ENCODE measurements around the gene CFAP57. TPM values are rescaled to one million over a fixed set of nuclear protein-coding genes. Genes with fewer than 3 reads are reported as not detected.

CFAP57 gene
- total RNA-seq, 1 experiment from 2014 or later = 1.1 TPM

DNA sequence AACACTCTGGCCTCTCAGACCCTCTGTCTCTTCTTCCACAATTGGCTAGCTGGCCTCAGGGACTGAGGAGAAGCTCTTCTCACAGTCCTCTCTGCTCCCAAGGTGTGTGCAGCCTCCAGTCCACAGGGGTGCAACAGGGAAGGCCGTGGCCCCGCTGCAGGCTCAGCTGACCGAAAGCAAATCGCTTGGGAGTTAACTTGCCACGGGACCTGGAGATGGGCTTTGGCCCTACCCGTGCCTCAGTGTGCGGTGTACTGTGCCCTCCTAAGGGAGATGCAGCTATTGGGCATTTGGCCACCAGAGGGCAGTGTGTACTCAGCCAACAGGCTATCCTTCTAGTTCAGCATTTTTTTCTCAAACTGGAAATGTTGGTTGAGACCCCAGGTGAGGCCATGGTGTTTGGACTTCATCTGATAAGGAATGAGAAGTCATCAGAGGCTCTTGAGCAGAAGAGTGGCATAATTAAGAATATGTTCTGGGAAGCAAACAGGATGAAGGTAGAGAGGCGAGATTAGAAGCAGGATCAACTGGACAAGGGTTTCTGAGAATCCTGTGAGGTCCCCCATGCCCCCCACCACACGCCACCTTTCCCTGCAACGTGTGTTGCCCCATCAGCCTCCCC is 55.1 kb downstream of the CFAP57 start:
- DNase-seq (ENCODE audit: low spot score) = peak; percentile 68

DNA sequence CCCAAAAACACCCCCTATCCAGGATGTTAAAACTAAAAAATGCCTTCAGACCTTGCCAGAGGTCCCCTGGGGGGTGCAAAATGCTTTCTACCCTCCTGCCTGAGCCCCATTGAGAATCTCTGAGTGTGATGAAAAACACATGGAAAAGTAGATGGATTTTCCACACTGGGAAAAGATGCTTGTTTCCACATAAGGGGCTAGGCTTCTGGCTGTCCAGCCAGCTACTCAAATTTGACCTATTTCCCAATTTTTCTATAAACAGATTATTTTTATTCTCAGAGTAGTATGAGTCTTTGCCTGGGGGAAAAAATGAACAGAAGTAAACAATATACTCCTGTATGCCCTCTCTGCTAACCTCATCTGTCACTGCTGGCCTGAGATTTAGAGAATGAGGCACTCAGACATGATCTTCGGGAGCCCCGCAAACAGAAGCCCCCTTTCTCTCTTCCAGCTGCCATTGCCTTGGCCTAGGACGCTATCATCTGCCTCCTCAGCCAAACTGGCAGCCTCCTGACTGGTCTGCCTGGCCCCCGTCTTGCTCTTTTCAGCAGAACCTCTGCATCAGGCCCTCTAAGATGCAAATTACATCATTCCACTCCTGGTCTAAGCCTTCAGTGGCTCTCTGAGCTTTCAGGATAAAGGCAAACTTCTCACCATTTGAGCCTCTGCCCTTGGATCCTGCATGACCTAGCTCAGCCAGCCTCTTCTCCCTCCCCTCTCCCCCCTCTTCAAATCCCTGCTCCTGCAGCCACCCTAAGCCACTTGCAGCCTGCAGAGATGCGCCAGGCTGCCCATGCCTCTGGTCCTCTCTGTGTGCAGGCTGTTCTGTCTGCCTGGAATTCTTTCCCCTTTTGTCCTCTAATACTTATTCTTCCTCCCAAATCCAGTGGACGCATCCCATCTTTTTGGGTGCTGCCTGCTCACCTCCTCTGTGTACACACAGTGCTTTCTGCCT is 58.0 kb downstream of the CFAP57 start:
- DNase-seq (ENCODE audit: low spot score) = no peak

DNA sequence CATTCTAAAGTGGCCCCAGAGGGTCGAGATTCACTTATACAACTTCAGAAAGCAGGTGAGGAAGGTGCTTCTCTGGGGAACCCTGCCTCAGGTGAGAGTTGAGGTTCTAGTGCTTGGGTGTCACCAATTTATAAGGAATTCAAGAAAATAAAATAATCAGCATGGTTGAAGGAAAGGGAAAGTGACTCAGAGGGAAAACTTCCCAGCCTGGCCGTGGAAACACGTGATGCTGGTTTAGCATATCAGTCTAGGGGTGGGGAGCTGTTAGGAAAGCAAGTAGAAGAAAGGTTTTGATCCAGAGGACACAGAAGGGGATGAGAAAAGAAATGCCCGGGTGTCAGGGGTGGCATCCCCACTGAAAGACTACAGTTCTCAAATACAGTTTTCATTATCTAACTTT is 59.9 kb downstream of the CFAP57 start:
- peak; percentile 53 for DNase-seq (ENCODE audit: low spot score)

DNA sequence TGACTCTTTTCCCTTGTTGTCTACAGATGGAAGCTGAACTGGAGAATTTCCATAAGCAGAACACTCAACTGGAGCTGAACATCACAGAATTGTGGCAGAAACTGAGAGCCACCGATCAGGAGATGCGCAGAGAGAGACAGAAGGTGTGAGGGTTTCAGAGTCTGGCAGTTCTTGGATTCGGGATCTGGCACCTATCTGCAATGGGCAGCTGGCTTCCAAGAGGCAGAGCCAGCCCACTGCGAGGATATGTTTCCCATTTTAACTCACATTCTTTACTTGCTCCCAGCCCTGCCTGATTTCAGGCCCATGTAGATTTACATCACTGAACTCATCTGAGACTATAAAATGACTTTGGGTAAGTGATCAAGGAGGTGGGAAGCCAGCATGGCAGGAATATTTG is 60.4 kb downstream of the CFAP57 start:
- no peak for DNase-seq (ENCODE audit: low spot score)

DNA sequence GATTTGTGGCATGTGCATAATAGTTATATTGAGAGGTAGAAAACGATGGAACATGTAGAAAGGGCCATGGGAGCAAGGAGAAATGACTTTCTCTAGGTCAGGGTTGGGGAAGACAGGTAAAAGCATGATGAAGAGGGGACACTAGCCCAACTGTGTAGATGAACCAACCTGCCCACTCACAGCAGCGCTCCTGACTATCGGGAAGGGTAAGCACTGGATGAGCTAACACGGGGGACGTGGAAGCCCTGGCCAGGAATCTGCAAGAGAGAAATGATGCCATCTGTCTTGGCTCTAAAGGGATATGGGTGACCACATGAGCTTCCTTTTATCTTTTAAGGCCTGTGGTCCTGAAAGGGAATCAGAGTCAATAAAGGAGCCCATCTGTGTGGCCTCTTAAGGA is 61.5 kb downstream of the CFAP57 start:
- DNase-seq (ENCODE audit: low spot score) = no peak

DNA sequence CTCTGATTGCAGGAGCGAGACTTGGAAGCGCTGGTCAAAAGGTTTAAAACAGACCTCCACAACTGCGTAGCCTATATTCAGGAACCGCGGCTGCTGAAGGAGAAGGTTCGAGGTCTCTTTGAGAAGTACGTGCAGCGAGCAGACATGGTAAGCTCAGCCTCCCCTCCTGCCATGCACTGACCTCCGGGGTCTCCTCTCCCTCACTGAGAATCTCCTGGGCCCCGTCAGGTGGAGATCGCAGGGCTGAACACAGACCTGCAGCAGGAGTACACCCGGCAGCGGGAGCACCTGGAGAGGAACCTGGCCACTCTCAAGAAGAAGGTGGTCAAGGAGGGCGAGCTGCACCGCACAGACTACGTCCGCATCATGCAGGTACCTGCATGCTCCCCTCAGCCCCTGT is 62.1 kb downstream of the CFAP57 start:
- DNase-seq (ENCODE audit: low spot score) = no peak

DNA sequence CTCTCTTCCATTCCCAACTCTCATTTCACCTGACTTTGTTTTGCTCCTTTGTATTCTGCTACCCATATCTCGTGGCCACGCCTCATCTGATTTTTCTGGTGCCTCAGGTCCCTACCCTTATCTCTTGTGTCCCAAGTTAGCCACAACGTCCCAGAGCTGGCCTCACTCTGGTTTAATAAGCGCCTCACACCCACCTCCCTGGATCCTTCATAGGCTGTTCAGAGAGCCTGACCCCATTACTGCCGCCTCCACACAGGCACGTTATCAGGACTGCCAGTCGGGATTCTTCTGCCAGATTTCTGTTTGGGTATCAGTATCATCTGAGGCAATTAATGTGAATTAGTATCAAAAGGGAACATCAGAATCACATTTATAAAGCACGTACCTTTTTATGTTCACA is 62.9 kb downstream of the CFAP57 start:
- no peak for DNase-seq (ENCODE audit: low spot score)

DNA sequence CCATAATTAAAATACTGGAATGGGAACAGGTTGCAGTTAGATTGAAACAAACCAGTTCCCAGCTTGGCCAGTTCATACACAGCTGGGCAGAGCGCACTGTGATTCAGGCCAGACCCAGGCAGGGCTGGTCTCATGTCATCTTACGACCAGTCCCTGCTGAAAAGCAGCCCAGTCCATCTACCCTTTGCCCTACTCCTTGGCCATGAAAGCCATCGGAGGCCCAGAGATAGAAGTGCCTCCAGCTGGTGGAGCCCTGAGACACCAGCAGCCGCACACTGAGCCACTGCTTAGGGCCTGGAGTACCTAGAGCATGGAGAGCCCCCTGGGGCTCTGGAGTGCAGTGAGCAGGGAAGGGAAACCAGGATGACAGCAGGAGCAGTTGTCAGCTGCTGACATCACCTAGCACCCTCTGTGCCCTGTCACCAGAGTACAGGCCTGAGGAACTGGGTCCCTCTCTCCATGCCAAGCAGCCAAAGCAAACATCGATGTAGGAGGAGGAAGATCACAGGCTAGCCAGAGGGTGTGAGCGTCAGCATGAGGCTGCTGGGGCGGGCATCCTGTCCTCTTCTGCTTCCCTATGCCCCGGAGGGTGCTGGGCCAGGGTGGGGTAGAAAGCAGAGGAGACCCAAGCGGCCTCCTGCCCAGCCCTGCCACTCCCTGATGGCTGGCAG is 63.5 kb downstream of the CFAP57 start:
- no peak for DNase-seq (ENCODE audit: low spot score)

DNA sequence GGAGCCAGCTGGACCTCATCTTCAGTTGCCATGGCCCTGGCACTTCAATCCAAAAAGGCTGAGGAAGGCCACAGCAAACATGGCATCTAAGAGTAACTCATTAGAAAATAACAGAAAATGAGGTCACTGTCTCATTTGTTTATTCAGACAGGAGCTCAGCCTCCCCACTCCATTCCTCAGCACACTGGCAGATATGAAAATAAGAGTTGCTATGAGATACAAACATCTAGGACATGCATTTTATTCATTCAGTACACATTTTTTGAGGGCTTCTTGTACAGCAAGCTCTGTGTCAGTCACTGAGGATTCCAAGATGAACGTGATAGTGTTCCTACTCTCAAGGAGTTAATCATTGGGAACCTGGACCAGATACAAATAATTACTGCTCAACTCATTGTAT is 65.0 kb downstream of the CFAP57 start:
- no peak for DNase-seq (ENCODE audit: low spot score)

DNA sequence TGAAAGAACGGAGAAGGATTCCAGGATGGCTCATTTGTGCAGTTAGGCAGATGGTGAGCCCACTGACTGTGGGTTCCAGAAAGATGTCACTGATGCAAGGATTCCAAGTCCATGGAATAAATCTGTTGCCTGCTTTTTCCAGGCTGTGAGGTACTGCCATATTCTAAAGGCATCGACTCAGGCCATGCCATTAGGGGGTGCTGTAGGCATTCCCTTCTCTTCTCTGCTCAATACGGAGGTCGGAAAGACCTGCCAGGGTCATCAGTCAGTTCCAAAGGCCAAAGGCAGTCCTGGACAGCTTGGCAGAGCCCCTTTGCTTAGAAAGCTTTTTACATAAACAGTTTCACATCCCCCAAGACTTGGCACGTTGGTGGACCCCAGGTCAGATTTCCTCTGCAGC is 66.0 kb downstream of the CFAP57 start:
- peak; percentile 50 for DNase-seq (ENCODE audit: low spot score)

DNA sequence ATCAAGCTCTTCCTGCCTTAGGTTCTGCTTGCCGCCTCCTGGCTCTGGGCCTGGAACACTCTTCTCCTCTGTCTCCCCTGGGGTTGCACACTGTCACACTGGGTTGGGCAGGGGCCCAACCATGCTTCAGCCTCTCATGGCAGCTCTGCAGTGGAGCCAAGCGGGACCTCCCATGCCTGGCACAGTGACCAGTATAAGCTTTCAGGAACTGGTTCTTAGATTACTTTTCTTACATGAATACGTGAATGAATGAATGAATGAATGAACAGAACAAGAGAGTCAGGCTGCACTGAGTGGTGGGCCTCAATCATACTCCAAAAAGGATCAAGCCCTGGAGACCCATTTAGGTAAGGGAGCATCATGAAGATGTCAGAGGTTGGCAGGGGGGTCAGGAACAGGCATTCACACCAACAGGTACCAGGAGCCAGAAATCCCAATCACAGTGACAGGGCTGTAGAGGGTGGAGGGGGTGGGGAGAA is 66.9 kb downstream of the CFAP57 start:
- no peak for DNase-seq (ENCODE audit: low spot score)

DNA sequence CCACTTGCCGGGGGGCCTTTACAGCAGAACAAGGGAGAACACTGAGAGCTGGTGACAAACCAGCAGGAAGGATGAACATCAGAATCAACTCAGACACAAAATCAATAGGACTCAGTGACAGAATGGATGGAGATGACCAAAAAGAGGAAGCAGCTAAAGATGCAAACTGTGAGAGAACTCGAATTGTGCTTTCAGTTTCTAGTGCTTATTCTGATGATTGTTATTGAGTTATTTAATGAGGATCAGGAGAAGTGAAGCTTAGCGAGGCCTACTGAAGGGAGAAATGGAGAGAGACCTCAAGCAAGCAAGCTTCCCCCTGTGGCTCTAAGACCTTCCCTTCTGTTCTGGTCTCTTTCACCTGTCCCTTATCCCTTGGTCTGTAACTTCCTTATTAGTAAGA is 67.4 kb downstream of the CFAP57 start:
- DNase-seq (ENCODE audit: low spot score) = no peak

DNA sequence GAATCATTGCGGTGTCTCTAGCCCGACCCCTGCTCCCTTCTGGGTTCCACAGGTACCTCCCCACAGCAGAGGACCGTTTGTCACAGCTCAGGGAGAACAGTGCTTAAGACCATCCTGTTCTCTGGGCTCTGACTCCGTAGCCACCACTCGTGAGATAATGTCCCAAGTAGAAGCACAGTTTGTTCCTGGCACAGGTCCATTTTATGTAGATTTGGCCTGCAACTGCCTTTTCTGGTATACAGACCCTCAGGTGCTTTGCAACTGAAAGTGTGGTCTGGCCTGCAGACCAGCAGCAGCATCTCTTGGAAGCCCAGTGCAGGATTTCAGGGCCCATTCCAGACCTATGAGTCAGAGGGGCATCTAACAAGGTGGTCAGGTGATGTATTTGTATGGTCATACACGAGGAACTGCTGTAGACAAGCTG is 69.3 kb downstream of the CFAP57 start:
- peak; percentile 48 for DNase-seq (ENCODE audit: low spot score)

DNA sequence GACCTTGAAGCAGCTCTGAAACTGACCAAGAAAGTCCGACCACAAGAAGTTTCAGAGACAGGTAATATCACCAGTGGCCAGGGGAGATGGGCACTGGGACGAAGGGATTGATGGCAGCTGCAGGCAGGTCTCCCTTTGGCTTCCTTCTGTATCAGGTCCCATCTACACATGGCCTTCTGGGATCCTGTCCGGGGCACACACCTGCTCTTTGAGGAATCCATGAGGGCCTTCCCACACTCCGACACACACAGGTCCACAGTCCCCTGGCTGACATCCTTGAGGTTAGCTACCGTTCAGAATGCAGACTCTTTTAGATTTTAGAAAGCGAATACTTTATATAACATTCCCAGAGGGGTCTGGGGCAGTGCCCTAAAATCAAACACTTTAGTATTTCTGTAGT is 71.2 kb downstream of the CFAP57 start:
- no peak for DNase-seq (ENCODE audit: low spot score)

DNA sequence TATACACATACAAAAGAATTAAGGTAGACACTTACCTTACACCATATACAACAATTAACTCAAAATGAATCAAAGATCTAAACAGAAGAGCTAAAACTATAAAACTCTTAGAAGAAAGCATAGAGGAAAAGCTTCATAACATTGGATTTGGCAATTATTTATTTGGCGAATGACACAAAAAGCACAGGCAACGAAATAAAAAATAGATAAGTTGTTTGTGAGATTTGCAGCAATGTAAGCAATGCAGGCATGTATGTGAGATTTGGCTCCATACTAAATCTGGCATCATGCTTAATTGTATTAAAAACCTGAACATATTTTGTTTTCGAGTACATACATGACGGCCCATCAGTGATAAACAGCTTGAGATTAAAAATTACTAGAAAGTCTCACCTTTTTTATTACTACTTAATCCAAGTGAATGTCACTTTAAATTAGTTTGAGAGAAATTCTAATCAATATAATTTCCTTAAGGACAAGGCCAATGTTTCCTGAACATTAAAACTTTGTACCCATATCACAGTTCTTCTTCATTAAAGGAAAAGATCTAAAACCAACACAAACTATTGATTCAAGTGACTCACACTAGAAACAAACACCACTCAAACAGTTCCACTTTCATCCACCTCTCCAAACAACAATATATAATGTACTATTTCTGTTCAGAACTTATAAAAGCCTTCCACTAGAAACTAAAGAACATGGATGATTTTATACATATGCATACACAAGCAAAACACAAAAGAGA is 74.5 kb downstream of the CFAP57 start:
- no peak for DNase-seq (ENCODE audit: low spot score)

DNA sequence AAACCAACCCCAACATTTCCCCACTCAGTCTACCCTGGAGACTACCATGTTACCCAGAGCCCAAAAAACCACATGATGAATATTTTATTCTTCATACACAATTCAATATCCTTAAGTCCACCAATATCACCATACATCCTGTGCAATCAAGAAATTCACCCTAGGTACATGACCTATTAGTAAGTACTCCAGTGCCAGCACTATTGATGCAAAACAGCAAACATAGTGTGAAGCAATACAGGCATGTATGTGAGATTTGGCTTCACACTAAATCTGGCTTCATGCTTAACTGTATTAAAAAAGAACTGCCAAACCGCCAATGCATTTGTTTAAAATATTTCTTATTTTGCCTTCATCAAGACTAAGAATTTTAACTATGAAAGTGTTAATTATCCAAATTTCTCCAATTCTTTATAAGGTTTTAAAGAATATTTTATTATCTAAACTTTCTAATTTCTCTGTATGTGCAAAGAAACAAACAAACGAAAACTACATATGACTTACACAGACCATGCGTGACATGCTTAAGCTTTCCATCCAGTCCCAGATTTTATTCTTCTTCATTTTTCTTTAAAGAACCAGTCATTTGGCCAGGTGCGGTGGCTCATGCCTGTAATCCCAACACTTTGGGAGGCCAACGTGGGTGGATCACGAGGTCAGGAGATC is 75.3 kb downstream of the CFAP57 start:
- DNase-seq (ENCODE audit: low spot score) = no peak

DNA sequence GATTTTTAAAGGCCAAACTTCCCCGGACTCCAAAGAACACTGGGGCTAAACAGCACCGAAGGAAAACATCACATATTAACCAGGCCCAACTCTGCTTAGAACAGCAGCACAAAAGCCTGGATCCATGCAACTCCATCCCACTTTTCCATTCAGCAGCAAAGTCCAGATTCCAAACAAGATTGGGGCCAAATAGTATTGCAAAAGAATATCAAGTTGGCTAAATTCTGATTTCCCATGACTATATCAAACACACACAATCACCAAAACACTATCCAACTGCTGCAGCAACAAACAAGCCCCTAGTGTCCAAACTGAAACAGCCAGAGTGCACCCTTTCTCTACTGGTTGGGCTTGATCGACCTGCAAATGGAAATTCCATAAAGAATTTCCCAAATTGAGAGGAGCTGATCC is 78.2 kb downstream of the CFAP57 start:
- no peak for DNase-seq (ENCODE audit: low spot score)

DNA sequence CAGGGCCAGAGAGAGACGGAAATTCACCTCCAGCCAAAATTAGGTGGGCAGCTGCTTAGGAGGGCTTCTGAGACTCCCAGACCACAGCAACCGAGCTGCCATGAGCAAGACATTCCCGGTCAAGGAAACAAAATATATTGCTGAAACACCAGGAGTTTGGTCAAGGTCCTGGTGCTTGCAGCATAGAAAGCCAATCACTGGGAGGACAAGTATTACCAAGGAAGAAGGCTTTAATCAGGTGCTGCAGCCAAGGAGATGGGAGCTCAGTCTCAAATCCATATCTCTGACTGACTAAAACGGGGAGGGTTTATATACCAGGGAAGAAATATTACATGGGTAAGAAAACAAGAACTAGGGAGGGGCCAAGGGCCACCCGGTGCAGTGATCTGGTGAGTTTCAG is 78.9 kb downstream of the CFAP57 start:
- DNase-seq (ENCODE audit: low spot score) = no peak

DNA sequence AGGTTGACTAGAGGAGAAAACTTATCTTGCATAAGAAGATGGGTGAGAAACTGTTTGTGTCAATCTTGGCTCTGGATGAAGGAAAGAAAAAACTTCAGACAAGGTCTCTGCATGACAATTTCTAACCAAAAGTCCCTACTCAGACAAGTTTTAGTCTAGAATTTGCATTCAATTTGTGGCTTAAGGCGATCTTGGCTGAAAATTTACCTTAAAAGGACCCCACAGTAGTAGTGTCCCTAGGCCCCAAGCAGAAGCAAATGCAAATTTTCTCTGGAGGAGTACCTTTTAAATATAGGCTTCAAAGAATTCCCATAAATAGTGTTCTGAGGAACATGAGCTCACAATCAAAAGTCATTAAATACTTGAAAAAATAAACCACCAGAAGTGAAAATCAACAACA is 80.1 kb downstream of the CFAP57 start:
- no peak for DNase-seq (ENCODE audit: low spot score)

DNA sequence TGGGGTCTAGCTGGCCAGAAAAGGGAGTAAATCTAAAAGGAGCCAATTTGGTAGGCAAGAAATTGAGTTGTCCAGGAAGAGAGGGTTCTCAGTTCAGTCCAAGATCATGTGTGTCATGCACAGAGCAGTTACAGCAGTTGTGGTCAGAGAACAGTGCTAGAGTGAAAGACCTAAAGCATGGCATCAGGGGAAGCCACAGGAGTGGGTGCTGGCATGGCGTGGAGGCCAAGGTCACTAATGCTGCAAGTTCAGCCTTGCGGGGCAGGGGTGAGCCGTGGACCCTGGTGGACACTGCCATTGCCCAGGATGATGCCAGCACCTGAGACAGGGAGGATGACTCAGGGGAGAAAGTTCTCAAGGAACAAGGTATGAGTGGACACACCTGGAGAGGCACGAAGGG is 81.0 kb downstream of the CFAP57 start:
- no peak for DNase-seq (ENCODE audit: low spot score)

DNA sequence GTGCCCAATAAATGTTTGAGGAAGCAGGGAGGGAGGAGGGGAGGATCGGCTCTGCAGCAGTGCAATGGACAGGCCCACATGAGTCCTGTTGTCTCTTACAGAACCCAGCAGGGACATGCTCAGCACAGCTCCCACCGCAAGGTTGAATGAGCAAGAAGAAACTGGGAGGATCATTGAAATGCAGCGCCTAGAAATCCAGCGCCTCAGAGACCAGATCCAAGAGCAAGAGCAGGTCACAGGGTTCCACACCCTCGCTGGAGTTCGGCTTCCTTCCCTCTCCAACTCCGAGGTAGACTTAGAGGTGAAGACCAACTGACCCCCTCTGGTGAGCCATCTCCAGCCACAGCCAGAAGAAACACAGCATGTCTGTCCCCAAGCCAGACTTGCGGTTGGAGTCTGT is 81.7 kb downstream of the CFAP57 start:
- DNase-seq (ENCODE audit: low spot score) = no peak
